Transverse colon (tissue), 4 donors: ENCODE results near the gene MDFIC2. TPM values are rescaled to one million over a fixed set of nuclear protein-coding genes. Genes with fewer than 3 reads are reported as not detected.

Source experiments
- DNase-seq: peaks from one replicate; pipeline ENCODE4 v3.0.0-alpha.2; 2019
- H3K27ac ChIP-seq, 4 donors: fragments of 200-600 bp; sonication (generic); 2 replicates each; pipeline ENCODE4 v1.5.1; 2016 to 2018; ENCODE audit warnings: inconsistent platforms in 4 of 4
- H3K27me3 ChIP-seq: fragments of 200-600 bp; sonication (generic); 2 replicates; pipeline ENCODE4 v1.5.1; 2017; ENCODE audit warnings: inconsistent platforms
- H3K36me3 ChIP-seq, 4 donors: fragments of 200-600 bp; sonication (generic); 2 replicates each; pipeline ENCODE4 v1.5.1; 2017 to 2019; ENCODE audit warnings: inconsistent platforms in 4 of 4
- H3K4me1 ChIP-seq, 4 donors: fragments of 200-600 bp; sonication (generic); 2 replicates each; pipeline ENCODE4 v1.5.1; 2017 to 2020; ENCODE audit warnings: inconsistent platforms in 4 of 4
- H3K4me3 ChIP-seq, 4 donors: fragments of 200-600 bp; sonication (generic); 1 replicate in 1 of 4; 2 replicates in 3 of 4; pipeline versions ENCODE4 v1.5.1 to v1.6.1; 2017 to 2019; ENCODE audit warnings: inconsistent platforms in 4 of 4
- H3K9me3 ChIP-seq, 2 donors: fragments of 200-600 bp; sonication (generic); 2 replicates each; pipeline ENCODE4 v1.5.1; 2017 to 2019; ENCODE audit warnings: inconsistent platforms in 2 of 2
- CTCF ChIP-seq, 5 experiments: fragments of 200-600 bp in 3 of 5; fragments of 450-650 bp in 2 of 5; sonication (generic) in 3 of 5; IDR thresholded peaks; 1 replicate in 2 of 5; 2 replicates in 3 of 5; pipeline ENCODE4 v1.5.1; 2016 to 2017; ENCODE audit warnings: antibody characterized with exemption in 5 of 5, inconsistent platforms in 3 of 5, mild to moderate bottlenecking in 2 of 5, moderate library complexity in 1 of 5
- EP300 ChIP-seq: sonication (generic); formaldehyde crosslinking; IDR thresholded peaks from one replicate; pipeline ENCODE4 v1.6.1; 2017; ENCODE audit warnings: antibody characterized with exemption, low read depth
- POLR2A ChIP-seq: fragments of 450-650 bp; IDR thresholded peaks from one replicate; pipeline ENCODE4 v1.6.1; 2016; ENCODE audit warnings: antibody characterized with exemption, mild to moderate bottlenecking, moderate library complexity
- POLR2AphosphoS5 ChIP-seq, 3 donors: sonication (generic); formaldehyde crosslinking; IDR thresholded peaks; one replicate each; pipeline ENCODE4 v1.6.1; 2016; ENCODE audit warnings: antibody characterized with exemption in 3 of 3
- WGBS, 2 donors: methylation state at CpG; one replicate each; pipeline ENCODE4 v1.1.5; 2018; ENCODE audit warnings: low coverage in 1 of 2; 5-methylcytosine and 5-hydroxymethylcytosine counted together
- in situ Hi-C, 4 donors: fragments of 200-750 bp; cut with MboI; loops; one replicate each; pipeline versions ENCODE4 v1.15.0 to v1.15.1; 2017; ENCODE audit warnings: low sequenced_read_pairs in 3 of 4, low pct_ligation_motif_present in 1 of 4, low pct_unique_long_range_greater_than_20kb in 1 of 4
- intact Hi-C: fragments of 100-400 bp; cut with DNase I; formaldehyde crosslinking; loops from one replicate; pipeline ENCODE4 v1.15.1; 2023; ENCODE audit warnings: low total_unique reads
- total RNA-seq, 4 donors: library from RNA; depleted of rRNA; stranded (reverse); fragments of >200 nt; gene quantifications; one replicate each; pipeline ENCODE4 v1.1.0, GENCODE V29; 2016

MDFIC2 gene
- total RNA-seq, 4 donors from 2014 or later: not detected

- TF ChIP-seq POLR2A (no peak), CTCF (IDR thresholded peaks at IDR 0.05) (no peak), EP300 (no peak), POLR2AphosphoS5 (IDR thresholded peaks at IDR 0.05) (no peak)
- no peak for DNase-seq
- Histone ChIP-seq H3K27me3 (no peaks in the 10 kb centered on the region), H3K9me3 (no peaks in the 10 kb centered on the region), H3K4me1 (no peaks in the 10 kb centered on the region), H3K4me3 (no peak overlapping the region), H3K36me3 (no peaks in the 10 kb centered on the region), H3K27ac (no peak overlapping the region)
- WGBS, 2 donors: 93 to 94% methylated on average over 1 of the region's 1 CpG
- in situ Hi-C loops: no loop called here
- intact Hi-C loops: no loop called here
Observed at GRCh38 chr3:70310809-70311208, 1.6 kb downstream of the MDFIC2 start.

GRCh38 chr3:70309591-70309990 is 2.8 kb downstream of the MDFIC2 start:
- in situ Hi-C loops: no loop called here
- 53% methylated on average over 3 of the region's 3 CpGs for WGBS, 2 donors
- H3K4me3 ChIP-seq: no peak overlapping the region
- H3K9me3 ChIP-seq: no peaks in the 10 kb centered on the region
- H3K4me1 ChIP-seq: no peaks in the 10 kb centered on the region
- no peaks in the 10 kb centered on the region for H3K27me3 ChIP-seq
- intact Hi-C loops: no loop called here
- no peak for DNase-seq
- H3K36me3 ChIP-seq: no peaks in the 10 kb centered on the region
- TF ChIP-seq POLR2AphosphoS5 (IDR thresholded peaks at IDR 0.05) (no peak), EP300 (no peak), CTCF (IDR thresholded peaks at IDR 0.05) (no peak), POLR2A (no peak)
- no peak overlapping the region for H3K27ac ChIP-seq

GRCh38 chr3:70308760-70309159 is 3.7 kb downstream of the MDFIC2 start:
- 53 to 59% methylated on average over 3 of the region's 3 CpGs for WGBS, 2 donors
- in situ Hi-C loops (no loop called here), intact Hi-C loops (no loop called here)
- no peaks in the 10 kb centered on the region for H3K9me3 ChIP-seq
- no peaks in the 10 kb centered on the region for H3K27me3 ChIP-seq
- no peaks in the 10 kb centered on the region for H3K4me1 ChIP-seq
- H3K4me3 ChIP-seq: no peak overlapping the region
- no peak for TF ChIP-seq POLR2AphosphoS5 (IDR thresholded peaks at IDR 0.05)
- TF ChIP-seq EP300: no peak
- no peak for TF ChIP-seq POLR2A
- TF ChIP-seq CTCF (IDR thresholded peaks at IDR 0.05): no peak
- no peaks in the 10 kb centered on the region for H3K36me3 ChIP-seq
- no peak for DNase-seq
- H3K27ac ChIP-seq: no peak overlapping the region

GRCh38 chr3:70306736-70307135 is 5.7 kb downstream of the MDFIC2 start:
- H3K36me3 ChIP-seq: no peaks in the 10 kb centered on the region
- no peaks in the 10 kb centered on the region for H3K4me1 ChIP-seq
- no peaks in the 10 kb centered on the region for H3K9me3 ChIP-seq
- no peak overlapping the region for H3K4me3 ChIP-seq
- H3K27ac ChIP-seq: no peak overlapping the region
- in situ Hi-C loops: no loop called here
- no peak for DNase-seq
- no peaks in the 10 kb centered on the region for H3K27me3 ChIP-seq
- intact Hi-C loops: no loop called here
- TF ChIP-seq EP300 (no peak), POLR2A (no peak), POLR2AphosphoS5 (IDR thresholded peaks at IDR 0.05) (no peak), CTCF (IDR thresholded peaks at IDR 0.05) (no peak)
